ENCODE results near the gene MCMBP.

Gene MCMBP

GRCh38 chr10:119896061-119896655 is 23.5 kb upstream of the MCMBP start:
- Histone ChIP-seq H2AFZ (ENCODE audit: low read depth, low read length) (no peak overlapping the region), H3K4me3 (ENCODE audit: low read depth in 1 of 2, low read length in 2 of 2) (no peak overlapping the region), H3K4me2 (ENCODE audit: insufficient read depth, low read length) (0 out of 2 replicates have a peak overlapping the region, but pooled peaks have one; percentile 6), H4K20me1 (ENCODE audit: insufficient read depth, low read length) (peaks cover 5% of the 10 kb centered on the region; the same call in 1 of the 2 replicates), H3K9me3 (ENCODE audit: insufficient read depth, low read length, severe bottlenecking) (no peaks in the 10 kb centered on the region), H3K4me1 (ENCODE audit: insufficient read depth, low read length) (peaks cover 45% of the 10 kb centered on the region), H3K27me3 (ENCODE audit: insufficient read depth, low read length, poor library complexity) (no peaks in the 10 kb centered on the region), H3K36me3 (ENCODE audit: insufficient read depth, low read length) (peaks cover 20% of the 10 kb centered on the region), H3K27ac (ENCODE audit: low read length) (no peak overlapping the region), H3K9ac (ENCODE audit: low read depth, low read length) (no peak overlapping the region), H3K79me2 (ENCODE audit: insufficient read depth, low read length) (peaks cover 85% of the 10 kb centered on the region)
- no peak for TF ChIP-seq EZH2 (IDR thresholded peaks at IDR 0.05; ENCODE audit: borderline replicate concordance, low read depth, low read length, severe bottlenecking)
- TF ChIP-seq CTCF (IDR thresholded peaks at IDR 0.05; ENCODE audit: borderline replicate concordance, extremely low read depth, low read length, poor library complexity, severe bottlenecking): no peak
- no peak for ATAC-seq (ENCODE audit: insufficient read depth, low read depth)
- DNase-seq: no peak

GRCh38 chr10:119893845-119894427 is 21.3 kb upstream of the MCMBP start:
- ATAC-seq (ENCODE audit: insufficient read depth, low read depth) (no peak), DNase-seq (no peak)
- peaks cover 45% of the 10 kb centered on the region for H3K4me1 ChIP-seq (ENCODE audit: insufficient read depth, low read length)
- peaks cover 9% of the 10 kb centered on the region for H3K36me3 ChIP-seq (ENCODE audit: insufficient read depth, low read length)
- no peak for TF ChIP-seq EZH2 (IDR thresholded peaks at IDR 0.05; ENCODE audit: borderline replicate concordance, low read depth, low read length, severe bottlenecking)
- TF ChIP-seq CTCF (IDR thresholded peaks at IDR 0.05; ENCODE audit: borderline replicate concordance, extremely low read depth, low read length, poor library complexity, severe bottlenecking): no peak
- H2AFZ ChIP-seq (ENCODE audit: low read depth, low read length): no peak overlapping the region
- H3K9ac ChIP-seq (ENCODE audit: low read depth, low read length): peak overlapping the region; percentile 82; the same call in 1 of the 2 replicates
- H3K27ac ChIP-seq (ENCODE audit: low read length): no peak overlapping the region
- 0 out of 2 replicates have a peak, but pooled peaks cover 3% of the 10 kb centered on the region for H4K20me1 ChIP-seq (ENCODE audit: insufficient read depth, low read length)
- no peaks in the 10 kb centered on the region for H3K9me3 ChIP-seq (ENCODE audit: insufficient read depth, low read length, severe bottlenecking)
- peak overlapping the region in 1 of 2 experiments; percentile 40; a peak in 2 of 4 replicates for H3K4me3 ChIP-seq (ENCODE audit: low read depth in 1 of 2, low read length in 2 of 2)
- H3K27me3 ChIP-seq (ENCODE audit: insufficient read depth, low read length, poor library complexity): no peaks in the 10 kb centered on the region
- H3K4me2 ChIP-seq (ENCODE audit: insufficient read depth, low read length): peak overlapping the region; percentile 78
- H3K79me2 ChIP-seq (ENCODE audit: insufficient read depth, low read length): peaks cover 63% of the 10 kb centered on the region

GRCh38 chr10:119893074-119893473 is 20.4 kb upstream of the MCMBP start:
- H3K79me2 ChIP-seq (ENCODE audit: insufficient read depth, low read length): peaks cover 57% of the 10 kb centered on the region
- H3K4me3 ChIP-seq (ENCODE audit: low read depth in 1 of 2, low read length in 2 of 2): peak overlapping the region; percentile 51 to 88; a peak in 3 of 4 replicates
- DNase-seq (no peak), ATAC-seq (ENCODE audit: insufficient read depth, low read depth) (no peak)
- H3K27me3 ChIP-seq (ENCODE audit: insufficient read depth, low read length, poor library complexity): no peaks in the 10 kb centered on the region
- no peaks in the 10 kb centered on the region; the same call in 1 of the 2 replicates for H3K36me3 ChIP-seq (ENCODE audit: insufficient read depth, low read length)
- H3K27ac ChIP-seq (ENCODE audit: low read length): peak overlapping the region; percentile 89
- no peak for TF ChIP-seq EZH2 (IDR thresholded peaks at IDR 0.05; ENCODE audit: borderline replicate concordance, low read depth, low read length, severe bottlenecking)
- no peak for TF ChIP-seq CTCF (IDR thresholded peaks at IDR 0.05; ENCODE audit: borderline replicate concordance, extremely low read depth, low read length, poor library complexity, severe bottlenecking)
- 0 out of 2 replicates have a peak, but pooled peaks cover 3% of the 10 kb centered on the region for H4K20me1 ChIP-seq (ENCODE audit: insufficient read depth, low read length)
- H3K4me2 ChIP-seq (ENCODE audit: insufficient read depth, low read length): peak overlapping the region; percentile 78
- peak overlapping the region; percentile 82 for H3K9ac ChIP-seq (ENCODE audit: low read depth, low read length)
- H3K4me1 ChIP-seq (ENCODE audit: insufficient read depth, low read length): peaks cover 45% of the 10 kb centered on the region
- peak overlapping the region; percentile 99 for H2AFZ ChIP-seq (ENCODE audit: low read depth, low read length)
- H3K9me3 ChIP-seq (ENCODE audit: insufficient read depth, low read length, severe bottlenecking): no peaks in the 10 kb centered on the region
